Upper lobe of left lung (tissue), 4 donors: ENCODE measurements around the gene CHP1.

Source experiments
- EP300 ChIP-seq, 4 donors: sonication (generic); formaldehyde crosslinking; IDR thresholded peaks; one replicate each; pipeline ENCODE4 v1.5.1; 2017; ENCODE audit warnings: antibody characterized with exemption in 4 of 4, control low read depth in 2 of 4
- POLR2A ChIP-seq, 4 donors: fragments of 450-650 bp; IDR thresholded peaks; one replicate each; pipeline ENCODE4 v1.5.1; 2016 to 2017; ENCODE audit warnings: antibody characterized with exemption in 4 of 4, mild to moderate bottlenecking in 2 of 4
- POLR2AphosphoS5 ChIP-seq, 2 donors: sonication (generic); formaldehyde crosslinking; IDR thresholded peaks; one replicate each; pipeline ENCODE4 v1.5.1; 2017; ENCODE audit warnings: antibody characterized with exemption in 2 of 2
- TF ChIP-seq, protein P1 (sequence below), 6 experiments: fragments of 450-650 bp in 4 of 6; fragments of 200-600 bp in 2 of 6; sonication (generic) in 2 of 6; IDR thresholded peaks; one replicate each; pipeline ENCODE4 v1.5.1; 2016 to 2019; ENCODE audit warnings: antibody characterized with exemption in 6 of 6

DNA sequence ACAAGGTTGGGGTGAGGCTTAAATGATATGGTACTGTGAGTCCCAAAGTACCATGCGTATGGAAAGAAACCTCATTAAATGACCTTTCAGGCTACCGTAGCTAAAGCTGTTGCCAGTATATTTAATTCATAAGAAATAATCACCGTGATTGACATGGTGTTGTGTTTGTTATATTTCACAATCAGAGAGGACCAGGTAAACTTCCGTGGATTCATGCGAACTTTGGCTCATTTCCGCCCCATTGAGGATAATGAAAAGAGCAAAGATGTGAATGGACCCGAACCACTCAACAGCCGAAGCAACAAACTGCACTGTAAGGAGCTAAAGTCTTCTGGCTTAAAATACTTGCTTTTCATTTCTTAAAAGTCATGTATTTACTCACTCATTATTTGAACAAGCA is 31.5 kb downstream of the CHP1 start:
- TF ChIP-seq, protein P1, sequence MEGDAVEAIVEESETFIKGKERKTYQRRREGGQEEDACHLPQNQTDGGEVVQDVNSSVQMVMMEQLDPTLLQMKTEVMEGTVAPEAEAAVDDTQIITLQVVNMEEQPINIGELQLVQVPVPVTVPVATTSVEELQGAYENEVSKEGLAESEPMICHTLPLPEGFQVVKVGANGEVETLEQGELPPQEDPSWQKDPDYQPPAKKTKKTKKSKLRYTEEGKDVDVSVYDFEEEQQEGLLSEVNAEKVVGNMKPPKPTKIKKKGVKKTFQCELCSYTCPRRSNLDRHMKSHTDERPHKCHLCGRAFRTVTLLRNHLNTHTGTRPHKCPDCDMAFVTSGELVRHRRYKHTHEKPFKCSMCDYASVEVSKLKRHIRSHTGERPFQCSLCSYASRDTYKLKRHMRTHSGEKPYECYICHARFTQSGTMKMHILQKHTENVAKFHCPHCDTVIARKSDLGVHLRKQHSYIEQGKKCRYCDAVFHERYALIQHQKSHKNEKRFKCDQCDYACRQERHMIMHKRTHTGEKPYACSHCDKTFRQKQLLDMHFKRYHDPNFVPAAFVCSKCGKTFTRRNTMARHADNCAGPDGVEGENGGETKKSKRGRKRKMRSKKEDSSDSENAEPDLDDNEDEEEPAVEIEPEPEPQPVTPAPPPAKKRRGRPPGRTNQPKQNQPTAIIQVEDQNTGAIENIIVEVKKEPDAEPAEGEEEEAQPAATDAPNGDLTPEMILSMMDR (IDR thresholded peaks at IDR 0.05), result no peak
- TF ChIP-seq POLR2A (IDR thresholded peaks at IDR 0.05) (no peak), EP300 (IDR thresholded peaks at IDR 0.05) (no peak), POLR2AphosphoS5 (IDR thresholded peaks at IDR 0.05) (no peak)
